Measurements from ENCODE around the gene PSMD13.

PSMD13 gene

DNA sequence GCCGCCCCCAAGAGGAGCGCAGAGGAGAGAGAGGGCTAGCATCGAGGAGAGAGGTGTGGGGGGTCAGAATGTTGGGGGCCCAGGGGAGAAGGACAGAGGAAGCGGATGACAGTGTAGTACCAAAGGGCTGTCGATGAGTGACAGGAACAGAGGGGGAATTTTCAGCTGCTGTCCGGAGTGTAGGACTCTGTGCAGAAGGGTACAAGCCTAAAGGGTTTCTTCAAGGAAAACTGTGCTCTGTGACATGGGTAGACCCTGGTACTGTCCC lies 36.1 kb downstream of the PSMD13 start:
- H3K4me3 ChIP-seq (ENCODE audit: low read depth, low read length), result no peak overlapping the region
- TF ChIP-seq CTCF (IDR thresholded peaks at IDR 0.05; ENCODE audit: low read depth, low read length), result no peak

GRCh38 chr11:276219-276618 lies 39.4 kb downstream of the PSMD13 start:
- no peak overlapping the region for H3K4me3 ChIP-seq (ENCODE audit: low read depth, low read length)
- TF ChIP-seq CTCF (IDR thresholded peaks at IDR 0.05; ENCODE audit: low read depth, low read length), result no peak

DNA sequence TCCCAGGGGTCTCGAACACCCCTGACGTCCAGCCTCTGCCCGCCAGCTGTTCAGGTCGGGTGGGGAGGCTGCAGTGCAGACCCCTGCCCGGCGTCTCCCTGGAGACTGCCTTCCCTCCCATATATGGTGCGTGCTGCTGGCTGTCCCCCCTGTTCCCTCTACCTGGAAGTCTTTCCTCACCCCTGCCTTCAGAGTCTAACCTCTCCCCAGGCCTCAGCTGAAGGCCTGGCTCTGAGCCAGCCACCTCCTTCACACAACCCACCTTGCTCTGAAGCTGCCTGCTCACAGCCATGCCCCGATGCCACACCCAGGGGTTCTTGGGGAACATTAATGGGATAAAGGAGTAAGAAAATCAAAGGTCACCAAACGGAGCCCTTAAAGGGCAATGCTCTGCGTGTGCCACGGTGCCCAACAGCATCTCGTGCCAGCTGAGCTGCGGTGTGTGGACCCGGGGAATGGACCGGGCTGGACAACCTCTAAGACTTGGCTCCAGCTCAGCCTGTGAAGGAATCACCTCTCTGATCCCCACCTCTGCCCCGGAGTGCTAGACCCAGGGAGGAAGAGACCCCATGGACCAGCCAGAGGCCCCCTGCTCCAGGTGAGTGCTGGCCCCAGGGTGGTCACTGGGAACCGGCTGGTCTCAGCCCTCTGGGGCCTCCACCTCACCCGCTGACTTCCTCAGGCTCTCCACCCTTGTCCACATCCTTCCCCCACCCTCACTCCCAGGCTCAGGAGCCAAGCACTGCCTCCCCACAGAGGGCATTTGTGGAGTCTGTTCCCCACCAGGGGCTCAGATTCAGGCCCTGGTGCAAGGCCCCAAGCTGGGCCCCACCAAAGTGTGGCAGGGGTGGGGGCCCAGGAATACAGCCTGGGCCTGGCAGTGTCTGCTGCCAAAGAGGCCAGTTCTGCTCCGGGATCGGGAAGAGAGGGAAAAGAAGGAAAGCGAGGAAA lies 41.5 kb downstream of the PSMD13 start, which contains the start of gene NLRP6:
Gene NLRP6, plus strand, starts transcription at position 407 of the 951 bp plus-strand sequence. Its CDS starts 163 bp downstream, at position 570.
- TF ChIP-seq CTCF (IDR thresholded peaks at IDR 0.05; ENCODE audit: low read depth, low read length), result no peak
- no peak within 1 kb of the TSS for H3K4me3 ChIP-seq (ENCODE audit: low read depth, low read length)

DNA sequence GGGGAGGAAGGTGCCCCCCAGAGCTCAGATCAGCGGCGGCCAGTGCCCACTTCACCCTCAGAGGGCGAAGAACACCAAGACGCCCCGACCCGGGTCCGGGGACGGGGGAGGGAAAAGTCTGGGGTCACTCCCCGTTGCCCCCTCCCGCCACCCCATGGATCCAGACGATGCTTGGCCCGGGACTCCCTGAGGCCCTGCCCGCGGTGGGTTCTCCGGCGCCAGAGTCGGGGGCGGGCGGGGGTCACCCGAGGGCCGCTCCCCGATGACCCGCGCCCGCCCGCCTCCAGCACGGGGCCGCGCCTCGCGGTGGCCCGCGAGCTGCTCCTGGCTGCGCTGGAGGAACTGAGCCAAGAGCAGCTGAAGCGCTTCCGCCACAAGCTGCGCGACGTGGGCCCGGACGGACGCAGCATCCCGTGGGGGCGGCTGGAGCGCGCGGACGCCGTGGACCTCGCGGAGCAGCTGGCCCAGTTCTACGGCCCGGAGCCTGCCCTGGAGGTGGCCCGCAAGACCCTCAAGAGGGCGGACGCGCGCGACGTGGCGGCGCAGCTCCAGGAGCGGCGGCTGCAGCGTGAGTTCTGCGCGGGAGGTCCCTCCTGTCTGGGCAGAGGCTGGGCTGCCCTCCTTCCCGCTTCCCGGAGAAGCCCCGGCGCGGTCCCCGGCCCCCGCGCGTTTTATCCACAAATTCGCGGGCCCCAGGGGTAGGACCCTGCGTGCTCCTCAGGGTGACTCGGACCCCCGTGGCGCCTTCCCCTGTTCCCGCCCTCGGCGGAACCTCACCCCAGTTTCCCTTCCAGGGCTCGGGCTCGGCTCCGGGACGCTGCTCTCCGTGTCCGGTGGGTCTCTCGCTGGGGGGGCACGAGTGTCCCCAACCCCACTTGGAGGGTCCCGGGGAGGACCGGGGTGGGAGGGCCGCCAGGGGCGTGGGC lies 42.5 kb downstream of the PSMD13 start:
- no peak for TF ChIP-seq CTCF (IDR thresholded peaks at IDR 0.05; ENCODE audit: low read depth, low read length)
- no peak overlapping the region for H3K4me3 ChIP-seq (ENCODE audit: low read depth, low read length)

DNA sequence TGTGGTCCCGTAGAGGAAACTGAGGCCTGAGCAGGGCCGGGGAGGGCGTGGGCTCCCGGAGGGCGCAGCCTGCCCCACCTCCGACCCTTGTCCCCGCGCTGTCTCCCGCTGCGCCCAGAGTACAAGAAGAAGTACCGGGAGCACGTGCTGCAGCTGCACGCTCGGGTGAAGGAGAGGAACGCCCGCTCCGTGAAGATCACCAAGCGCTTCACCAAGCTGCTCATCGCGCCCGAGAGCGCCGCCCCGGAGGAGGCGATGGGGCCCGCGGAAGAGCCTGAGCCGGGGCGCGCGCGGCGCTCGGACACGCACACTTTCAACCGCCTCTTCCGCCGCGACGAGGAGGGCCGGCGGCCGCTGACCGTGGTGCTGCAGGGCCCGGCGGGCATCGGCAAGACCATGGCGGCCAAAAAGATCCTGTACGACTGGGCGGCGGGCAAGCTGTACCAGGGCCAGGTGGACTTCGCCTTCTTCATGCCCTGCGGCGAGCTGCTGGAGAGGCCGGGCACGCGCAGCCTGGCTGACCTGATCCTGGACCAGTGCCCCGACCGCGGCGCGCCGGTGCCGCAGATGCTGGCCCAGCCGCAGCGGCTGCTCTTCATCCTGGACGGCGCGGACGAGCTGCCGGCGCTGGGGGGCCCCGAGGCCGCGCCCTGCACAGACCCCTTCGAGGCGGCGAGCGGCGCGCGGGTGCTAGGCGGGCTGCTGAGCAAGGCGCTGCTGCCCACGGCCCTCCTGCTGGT lies 43.4 kb downstream of the PSMD13 start:
- no peak overlapping the region for H3K4me3 ChIP-seq (ENCODE audit: low read depth, low read length)

More for the DNA sequence above, 43.4 kb downstream of the PSMD13 start:
- no peak for TF ChIP-seq CTCF (IDR thresholded peaks at IDR 0.05; ENCODE audit: low read depth, low read length)

All from WI38 (cell line).